Measurements from ENCODE around the gene DDX41.
A peak's percentile ranks its signal among the peaks of the same experiment; 100 is the strongest.

DNA sequence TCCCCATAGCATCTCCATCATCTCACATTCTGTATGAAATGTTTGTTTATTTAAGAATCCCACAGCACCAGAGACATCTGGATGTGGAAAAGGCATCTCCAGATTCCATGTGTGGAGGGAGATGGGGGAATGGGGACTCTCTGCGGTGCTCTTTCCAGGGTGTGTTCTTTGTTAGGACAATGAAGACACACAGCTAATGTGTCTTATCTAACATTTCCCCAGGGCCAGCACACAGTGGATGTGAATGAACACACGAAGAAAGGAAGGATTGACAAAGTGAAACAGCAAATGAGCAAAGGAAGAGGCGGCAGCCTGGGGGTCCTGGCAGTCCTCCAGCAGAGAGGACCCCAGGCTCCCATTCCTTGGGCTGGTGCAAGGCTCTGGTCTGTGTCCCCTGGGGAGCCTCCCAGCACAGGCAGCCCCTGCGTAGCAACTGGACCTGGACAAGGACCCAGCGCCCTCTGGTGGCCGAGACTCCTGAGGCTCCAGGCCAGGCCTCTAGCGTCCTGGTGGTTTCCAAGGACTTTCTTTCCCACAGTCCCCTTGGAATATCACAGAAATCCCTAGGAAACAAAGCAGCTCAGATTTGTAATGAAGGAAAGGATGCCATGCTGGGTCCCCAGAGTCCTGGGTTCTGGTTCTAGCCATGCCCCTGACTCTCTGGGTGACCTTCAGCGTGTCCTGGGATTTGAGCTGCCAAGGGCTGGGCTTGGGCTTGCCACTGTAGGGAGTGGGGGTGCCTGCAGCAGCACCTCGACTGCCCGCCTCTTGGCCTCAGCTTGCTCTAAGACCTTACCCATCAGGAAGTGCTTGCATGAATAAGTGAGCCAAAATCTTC, 15.9 kb downstream of the DDX41 start:
- TF ChIP-seq, protein P1, sequence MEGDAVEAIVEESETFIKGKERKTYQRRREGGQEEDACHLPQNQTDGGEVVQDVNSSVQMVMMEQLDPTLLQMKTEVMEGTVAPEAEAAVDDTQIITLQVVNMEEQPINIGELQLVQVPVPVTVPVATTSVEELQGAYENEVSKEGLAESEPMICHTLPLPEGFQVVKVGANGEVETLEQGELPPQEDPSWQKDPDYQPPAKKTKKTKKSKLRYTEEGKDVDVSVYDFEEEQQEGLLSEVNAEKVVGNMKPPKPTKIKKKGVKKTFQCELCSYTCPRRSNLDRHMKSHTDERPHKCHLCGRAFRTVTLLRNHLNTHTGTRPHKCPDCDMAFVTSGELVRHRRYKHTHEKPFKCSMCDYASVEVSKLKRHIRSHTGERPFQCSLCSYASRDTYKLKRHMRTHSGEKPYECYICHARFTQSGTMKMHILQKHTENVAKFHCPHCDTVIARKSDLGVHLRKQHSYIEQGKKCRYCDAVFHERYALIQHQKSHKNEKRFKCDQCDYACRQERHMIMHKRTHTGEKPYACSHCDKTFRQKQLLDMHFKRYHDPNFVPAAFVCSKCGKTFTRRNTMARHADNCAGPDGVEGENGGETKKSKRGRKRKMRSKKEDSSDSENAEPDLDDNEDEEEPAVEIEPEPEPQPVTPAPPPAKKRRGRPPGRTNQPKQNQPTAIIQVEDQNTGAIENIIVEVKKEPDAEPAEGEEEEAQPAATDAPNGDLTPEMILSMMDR (conservative IDR thresholded peaks at IDR 0.05) = peak; percentile 99
- no peak for TF ChIP-seq ZFX (IDR thresholded peaks at IDR 0.05)
